ENCODE data around the gene NOS1AP.
"Not testable (repeated sequence)": the region's sequence is repeated elsewhere in the genome, so short reads cannot be mapped to it uniquely, and the experiment has no call there.

The NOS1AP gene

DNA sequence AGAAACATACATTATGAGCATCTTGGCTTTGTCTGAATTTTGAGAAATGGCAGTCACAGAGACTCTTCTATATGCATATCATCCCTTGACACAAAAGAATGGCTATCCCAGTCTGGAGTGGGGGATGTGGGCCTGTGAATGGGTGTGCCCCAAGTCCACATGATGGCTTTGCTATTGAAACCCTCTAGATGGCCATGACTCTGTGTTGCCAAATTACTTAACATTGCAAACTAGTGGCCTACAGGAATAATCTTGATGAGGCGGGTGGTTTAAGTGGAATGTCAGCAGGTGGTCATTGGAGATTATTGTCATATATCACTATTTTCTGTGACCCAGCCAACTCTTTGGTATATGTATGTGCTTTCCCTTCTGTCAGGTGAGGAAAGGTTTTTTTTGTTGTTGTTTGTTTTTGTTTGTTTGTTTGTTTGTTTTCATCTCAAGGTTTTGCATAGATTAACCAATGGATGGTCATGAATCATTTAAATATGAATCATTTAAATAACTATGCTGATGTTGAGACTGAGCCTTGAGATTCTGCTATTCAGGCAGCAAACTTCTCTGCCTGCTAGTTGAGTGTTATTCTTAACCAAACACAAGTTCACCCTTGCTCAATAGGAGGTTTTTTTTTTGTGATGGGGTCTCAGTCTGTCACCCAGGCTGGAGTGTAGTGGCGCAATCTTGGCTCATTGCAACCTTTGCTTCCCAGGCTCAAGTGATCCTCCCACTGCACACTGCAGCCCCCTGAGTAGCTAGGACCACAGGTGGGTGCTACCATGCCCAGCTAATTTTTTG lies 103.0 kb downstream of the NOS1AP start:
- no peak for DNase-seq

GRCh38 chr1:162173607-162174006 lies 104.1 kb downstream of the NOS1AP start:
- DNase-seq: not testable (repeated sequence)

DNA sequence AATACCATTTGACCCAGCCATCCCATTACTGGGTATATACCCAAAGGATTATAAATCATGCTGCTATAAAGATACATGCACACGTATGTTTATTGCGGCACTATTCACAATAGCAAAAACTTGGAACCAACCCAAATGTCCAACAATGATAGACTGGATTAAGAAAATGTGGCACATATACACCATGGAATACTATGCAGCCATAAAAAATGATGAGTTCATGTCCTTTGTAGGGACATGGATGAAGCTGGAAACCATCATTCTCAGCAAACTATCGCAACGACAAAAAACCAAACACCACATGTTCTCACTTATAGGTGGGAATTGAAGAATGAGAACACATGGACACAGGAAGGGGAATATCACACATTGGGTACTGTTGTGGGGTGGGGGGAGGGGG lies 104.5 kb downstream of the NOS1AP start:
- not testable (repeated sequence) for DNase-seq

- no peak for DNase-seq
These were observed 106.0 kb downstream of the NOS1AP start for GRCh38 chr1:162175379-162176081.

DNA sequence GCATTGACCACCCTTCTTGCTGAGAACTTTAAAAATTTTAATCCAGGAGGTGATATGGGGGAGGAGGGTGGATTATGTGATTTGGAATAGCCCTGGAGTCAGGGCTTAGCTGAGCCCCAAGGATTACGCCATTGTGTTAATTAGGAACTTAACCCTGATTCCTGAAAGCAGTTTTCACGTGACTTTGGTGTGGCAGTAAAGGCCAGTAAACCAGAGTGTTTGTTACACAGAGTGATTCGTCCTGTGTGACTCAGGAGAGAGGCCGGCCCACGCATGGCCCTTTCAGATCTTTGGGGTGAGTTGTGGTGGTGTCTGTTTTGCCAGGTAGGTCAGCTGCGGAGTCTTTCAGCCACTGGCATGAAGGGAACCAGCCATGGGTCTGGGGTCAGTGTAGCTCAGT lies 107.6 kb downstream of the NOS1AP start:
- DNase-seq: no peak

GRCh38 chr1:162178432-162178831 lies 108.9 kb downstream of the NOS1AP start:
- DNase-seq: no peak

DNA sequence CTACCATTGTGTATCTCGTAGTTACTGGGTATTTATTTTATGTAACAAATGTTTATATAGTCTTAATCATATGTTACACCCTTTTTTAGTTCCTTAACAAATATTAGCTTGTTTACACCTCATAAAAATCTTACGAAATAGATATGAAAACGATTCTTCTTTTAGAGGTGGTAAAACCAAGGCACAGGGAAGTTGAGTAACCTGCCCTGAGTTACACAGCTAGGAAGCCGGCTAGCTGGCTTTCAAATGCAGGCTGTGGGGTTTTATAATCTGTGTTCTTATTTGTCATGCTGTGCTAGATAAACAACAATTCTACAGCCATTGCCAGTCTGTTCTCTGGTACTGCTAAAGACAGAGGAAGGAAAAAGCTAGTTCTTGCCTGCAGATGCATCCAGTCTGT lies 109.6 kb downstream of the NOS1AP start:
- no peak for DNase-seq

GRCh38 chr1:162180813-162181212 lies 111.3 kb downstream of the NOS1AP start:
- DNase-seq: no peak

GRCh38 chr1:162182090-162182489 lies 112.6 kb downstream of the NOS1AP start:
- no peak for DNase-seq

GRCh38 chr1:162185314-162186025 lies 116.0 kb downstream of the NOS1AP start:
- no peak for DNase-seq

GRCh38 chr1:162186026-162186374 lies 116.5 kb downstream of the NOS1AP start:
- no peak for DNase-seq

DNA sequence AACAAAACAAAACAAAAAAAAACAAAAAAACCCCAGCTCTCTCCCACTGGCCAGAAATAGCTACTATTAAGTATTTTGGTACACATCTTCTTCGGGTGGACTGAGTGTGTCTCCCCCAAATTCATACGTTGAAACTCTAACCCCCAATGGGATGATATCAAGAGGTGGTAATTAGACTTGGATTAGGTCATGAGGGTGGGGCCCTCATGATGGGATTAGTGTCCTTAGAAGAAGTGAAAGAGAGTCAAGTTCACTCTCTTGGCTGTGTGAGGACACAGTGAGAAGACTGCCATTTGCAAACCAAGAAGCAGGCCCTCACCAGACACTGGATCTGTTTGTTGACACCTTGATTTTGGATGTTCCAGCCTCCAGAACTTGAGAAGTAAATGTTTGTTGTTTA lies 116.9 kb downstream of the NOS1AP start:
- DNase-seq: no peak

- DNase-seq: no peak
These were observed 118.3 kb downstream of the NOS1AP start for GRCh38 chr1:162187687-162188276.

DNA sequence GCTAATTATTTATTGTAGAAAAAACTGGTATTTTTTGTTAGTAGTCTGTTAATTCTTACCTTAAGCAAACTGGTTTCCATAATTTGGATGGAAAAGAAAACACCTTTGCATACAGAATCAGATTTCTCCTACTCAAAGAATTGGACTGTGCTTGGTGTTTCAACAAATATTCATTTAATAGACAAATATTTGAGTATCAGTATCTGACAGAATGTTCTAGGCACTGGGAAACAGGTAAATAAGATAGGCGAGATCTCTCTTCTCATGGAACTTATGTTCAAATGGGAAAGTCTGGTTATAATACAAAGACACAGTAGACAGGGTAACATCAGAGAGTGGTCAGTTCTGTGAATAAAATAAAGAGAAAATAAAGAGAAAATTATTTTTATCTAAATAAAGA lies 119.9 kb downstream of the NOS1AP start:
- no peak for DNase-seq

DNA sequence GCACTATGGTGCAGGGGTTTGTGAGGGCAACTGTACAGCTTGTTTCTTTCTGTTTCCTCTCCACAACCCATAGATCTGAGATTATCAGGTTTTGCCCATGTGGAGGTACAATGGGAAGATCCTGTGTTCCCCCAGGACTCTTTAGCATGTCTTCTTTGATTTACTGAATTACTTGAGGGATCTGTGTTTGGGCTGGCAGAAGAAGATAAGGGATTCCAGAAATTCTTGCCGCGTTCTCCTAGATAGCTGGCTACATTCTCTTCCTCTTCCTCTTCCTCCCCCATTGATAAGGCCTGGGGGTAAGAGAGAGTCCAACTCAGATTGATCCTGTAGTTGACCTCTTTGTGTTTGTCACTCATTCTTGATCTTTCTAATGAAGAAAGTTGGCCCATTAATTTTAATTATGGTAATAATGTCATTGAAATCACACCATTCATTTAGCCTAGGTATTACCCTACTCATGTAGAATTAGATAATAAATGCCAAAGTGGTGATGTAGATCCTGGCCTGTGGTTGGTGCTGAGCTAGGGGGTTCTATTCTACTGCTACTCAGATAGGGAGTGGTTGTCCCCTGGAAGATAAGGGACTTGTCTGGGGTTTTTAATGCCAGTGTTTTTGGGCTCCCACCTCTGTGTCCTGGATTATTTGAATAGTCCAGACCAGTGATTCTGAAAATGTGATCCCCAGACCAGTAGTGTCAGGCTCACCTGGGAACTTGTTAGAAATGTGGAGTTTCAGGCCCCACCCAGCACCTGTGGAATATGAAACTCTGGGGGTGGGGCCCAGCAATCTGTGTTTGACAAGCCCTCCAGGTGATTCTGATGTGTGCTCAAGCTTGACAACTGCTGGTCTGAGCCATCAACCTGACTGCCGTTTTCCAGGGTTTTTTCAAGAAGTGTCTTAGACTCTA lies 122.2 kb downstream of the NOS1AP start:
- no peak for DNase-seq

DNA sequence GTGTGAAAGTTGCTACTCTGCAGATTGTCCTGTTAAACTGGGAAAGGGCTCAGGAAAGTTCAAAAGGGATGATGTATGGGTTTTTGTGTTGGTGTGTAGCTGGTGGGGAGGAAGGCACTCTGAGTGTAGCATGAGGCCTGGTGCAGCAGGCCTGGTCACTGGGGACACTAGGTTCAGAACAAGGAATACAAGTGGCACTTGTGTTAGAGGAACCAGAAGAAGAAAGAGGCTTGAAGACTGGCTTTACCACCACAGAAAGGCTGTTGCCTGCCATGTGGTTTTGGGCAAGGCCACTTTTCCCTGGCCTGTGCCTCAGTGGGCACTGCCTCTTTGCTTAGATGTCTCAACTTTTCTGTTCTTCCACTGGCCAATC lies 122.8 kb downstream of the NOS1AP start:
- DNase-seq: no peak

- DNase-seq: no peak
These were observed 123.3 kb downstream of the NOS1AP start for GRCh38 chr1:162192763-162193162.

- DNase-seq: no peak
These were observed 123.7 kb downstream of the NOS1AP start for GRCh38 chr1:162193221-162193620.

GRCh38 chr1:162193815-162194214 lies 124.3 kb downstream of the NOS1AP start:
- no peak for DNase-seq

- DNase-seq: no peak
These were observed 126.1 kb downstream of the NOS1AP start for GRCh38 chr1:162195567-162195966.

- DNase-seq: no peak
These were observed 126.9 kb downstream of the NOS1AP start for GRCh38 chr1:162196387-162196786.

DNA sequence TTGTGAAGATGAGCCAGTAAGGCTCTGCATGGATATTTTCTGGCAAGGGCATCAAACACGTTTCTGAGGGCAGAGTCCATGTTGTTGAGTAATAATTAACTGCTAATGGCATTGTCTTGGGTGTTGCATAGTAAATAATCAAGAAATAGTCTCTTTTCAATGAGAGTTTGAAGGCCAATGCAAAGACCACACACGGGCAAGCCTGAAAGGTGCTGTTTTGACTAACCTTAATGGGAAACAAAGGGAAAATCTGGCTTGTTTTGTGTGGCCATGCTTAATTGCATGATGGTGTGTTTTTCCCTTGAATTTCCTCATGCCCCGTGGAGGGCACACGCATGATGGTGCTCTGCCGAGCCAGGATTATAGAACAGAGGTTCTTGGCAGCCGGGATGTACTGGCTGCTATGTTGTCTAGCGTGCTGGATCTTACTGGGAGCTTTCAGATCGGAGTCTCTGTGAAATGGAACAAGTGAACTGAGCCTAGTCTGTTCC lies 127.6 kb downstream of the NOS1AP start:
- DNase-seq: no peak
